Caki2 (cell line): ENCODE data around the gene TMEM176B. TPM values are rescaled to one million over a fixed set of nuclear protein-coding genes. Genes with fewer than 3 reads are reported as not detected.

Experiments used
- DNase-seq: peaks from one replicate; pipeline ENCODE4 v3.0.0-alpha.2; 2015; ENCODE audit warnings: low read depth
- in situ Hi-C: cut with HindIII; loops from 2 replicates; pipeline ENCODE4 v1.10.0; 2016; ENCODE audit warnings: low sequenced_read_pairs, low pct_unique_long_range_greater_than_20kb, mixed read lengths
- total RNA-seq: library from RNA; depleted of rRNA; stranded (reverse); fragments of >200 nt; shearing (Covaris generic); gene quantifications from 2 replicates; pipeline ENCODE4 v1.2.3, GENCODE V29; 2014; ENCODE audit warnings: low replicate concordance; rRNA removed

TMEM176B gene
- not detected in 2 replicates for total RNA-seq

GRCh38 chr7:150799741-150800580, at the start of gene TMEM176B:
Gene TMEM176B (minus strand): TSS chr7:150800364. CDS start chr7:150796569, 3,795 bp downstream.
- in situ Hi-C loops = no loop called here
- no peak for DNase-seq

- in situ Hi-C loops = no loop called here
- no peak for DNase-seq
These were observed 49.1 kb upstream of the TMEM176B start for GRCh38 chr7:150849204-150849775.

- in situ Hi-C loops = no loop called here
- DNase-seq = no peak
These were observed 48.5 kb upstream of the TMEM176B start for GRCh38 chr7:150848561-150849115.

GRCh38 chr7:150848111-150848510, 47.9 kb upstream of the TMEM176B start:
- no peak for DNase-seq
- in situ Hi-C loops = no loop called here

- in situ Hi-C loops = no loop called here
- DNase-seq = no peak
These were observed 47.4 kb upstream of the TMEM176B start for GRCh38 chr7:150847536-150847935.

GRCh38 chr7:150846291-150847115, 46.3 kb upstream of the TMEM176B start:
- DNase-seq = no peak
- in situ Hi-C loops = no loop called here

- no peak for DNase-seq
These were observed 45.3 kb upstream of the TMEM176B start for GRCh38 chr7:150845421-150845861.

GRCh38 chr7:150842716-150843115, 42.6 kb upstream of the TMEM176B start:
- in situ Hi-C loops = no loop called here
- no peak for DNase-seq

More at GRCh38 chr7:150845421-150845861, 45.3 kb upstream of the TMEM176B start:
- in situ Hi-C loops = no loop called here

GRCh38 chr7:150842018-150842417, 41.9 kb upstream of the TMEM176B start:
- in situ Hi-C loops = no loop called here
- DNase-seq = no peak

- no peak for DNase-seq
- in situ Hi-C loops = no loop called here
These were observed 38.9 kb upstream of the TMEM176B start for GRCh38 chr7:150838965-150839650.

GRCh38 chr7:150835702-150836280, 35.6 kb upstream of the TMEM176B start:
- in situ Hi-C loops = no loop called here
- DNase-seq = no peak

- DNase-seq = no peak
- in situ Hi-C loops = no loop called here
These were observed 34.9 kb upstream of the TMEM176B start for GRCh38 chr7:150835019-150835418.

- no peak for DNase-seq
- in situ Hi-C loops = no loop called here
These were observed 31.7 kb upstream of the TMEM176B start for GRCh38 chr7:150831851-150832250.

- in situ Hi-C loops = no loop called here
- DNase-seq = no peak
These were observed 30.8 kb upstream of the TMEM176B start for GRCh38 chr7:150830937-150831336.

- in situ Hi-C loops = no loop called here
- no peak for DNase-seq
These were observed 29.3 kb upstream of the TMEM176B start for GRCh38 chr7:150829426-150829825.

- no peak for DNase-seq
- in situ Hi-C loops = no loop called here
These were observed 28.2 kb upstream of the TMEM176B start for GRCh38 chr7:150828384-150828783.

- no peak for DNase-seq
- in situ Hi-C loops = no loop called here
These were observed 26.1 kb upstream of the TMEM176B start for GRCh38 chr7:150826061-150826849.
